ENCODE results near the gene GRIA1.

- TF ChIP-seq, protein P1, sequence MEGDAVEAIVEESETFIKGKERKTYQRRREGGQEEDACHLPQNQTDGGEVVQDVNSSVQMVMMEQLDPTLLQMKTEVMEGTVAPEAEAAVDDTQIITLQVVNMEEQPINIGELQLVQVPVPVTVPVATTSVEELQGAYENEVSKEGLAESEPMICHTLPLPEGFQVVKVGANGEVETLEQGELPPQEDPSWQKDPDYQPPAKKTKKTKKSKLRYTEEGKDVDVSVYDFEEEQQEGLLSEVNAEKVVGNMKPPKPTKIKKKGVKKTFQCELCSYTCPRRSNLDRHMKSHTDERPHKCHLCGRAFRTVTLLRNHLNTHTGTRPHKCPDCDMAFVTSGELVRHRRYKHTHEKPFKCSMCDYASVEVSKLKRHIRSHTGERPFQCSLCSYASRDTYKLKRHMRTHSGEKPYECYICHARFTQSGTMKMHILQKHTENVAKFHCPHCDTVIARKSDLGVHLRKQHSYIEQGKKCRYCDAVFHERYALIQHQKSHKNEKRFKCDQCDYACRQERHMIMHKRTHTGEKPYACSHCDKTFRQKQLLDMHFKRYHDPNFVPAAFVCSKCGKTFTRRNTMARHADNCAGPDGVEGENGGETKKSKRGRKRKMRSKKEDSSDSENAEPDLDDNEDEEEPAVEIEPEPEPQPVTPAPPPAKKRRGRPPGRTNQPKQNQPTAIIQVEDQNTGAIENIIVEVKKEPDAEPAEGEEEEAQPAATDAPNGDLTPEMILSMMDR (IDR thresholded peaks at IDR 0.05) = no peak
- TF ChIP-seq POLR2A (IDR thresholded peaks at IDR 0.05) = no peak
Observed at GRCh38 chr5:153530357-153531143, 40.1 kb downstream of the GRIA1 start.
